Kidney (tissue), 14 donors: ENCODE data around the gene HAGH. TPM values are rescaled to one million over a fixed set of nuclear protein-coding genes. Genes with fewer than 3 reads are reported as not detected.

ENCODE experiments used
- DNase-seq, 5 donors: peaks; one replicate each; pipeline ENCODE4 v3.0.0-alpha.2; 2013 to 2020
- FAIRE-seq: peaks from 2 replicates; lab custom pipeline; 2012; peaks lifted over from hg19 to GRCh38; lab: Jason Lieb, UNC
- H3K27ac ChIP-seq, 2 donors: one replicate each; pipeline ENCODE4 v1.7.0; 2013; ENCODE audit warnings: low read depth in 2 of 2, low read length in 2 of 2, inconsistent platforms in 1 of 2
- H3K27me3 ChIP-seq: one replicate; pipeline ENCODE4 v1.7.1; 2013; ENCODE audit warnings: low read length, inconsistent platforms; ENCODE audit not compliant: control insufficient read depth, insufficient read depth
- H3K36me3 ChIP-seq, 3 donors: one replicate each; pipeline versions ENCODE4 v1.7.0 to v1.7.1; 2013; ENCODE audit warnings: low read length in 3 of 3, control low read depth in 1 of 3, inconsistent platforms in 1 of 3; ENCODE audit not compliant: insufficient read depth in 3 of 3, control insufficient read depth in 2 of 3
- H3K4me1 ChIP-seq, 3 donors: one replicate each; pipeline versions ENCODE4 v1.7.0 to v1.7.1; 2013; ENCODE audit warnings: low read length in 3 of 3, inconsistent platforms in 1 of 3, low read depth in 1 of 3; ENCODE audit not compliant: control insufficient read depth in 2 of 3, insufficient read depth in 2 of 3
- H3K4me3 ChIP-seq, 3 donors: one replicate each; pipeline versions ENCODE4 v1.7.0 to v1.8.1; 2013; ENCODE audit warnings: low read length in 3 of 3, control low read depth in 1 of 3, inconsistent platforms in 1 of 3
- H3K9ac ChIP-seq, 3 donors: one replicate each; pipeline versions ENCODE4 v1.7.0 to v1.7.1; 2013; ENCODE audit warnings: low read length in 3 of 3, control low read depth in 1 of 3, inconsistent platforms in 1 of 3
- H3K9me3 ChIP-seq, 3 donors: one replicate each; pipeline versions ENCODE4 v1.7.0 to v1.7.1; 2013; ENCODE audit warnings: low read length in 3 of 3, control low read depth in 1 of 3, inconsistent platforms in 1 of 3; ENCODE audit not compliant: control insufficient read depth in 2 of 3, insufficient read depth in 1 of 3
- CTCF ChIP-seq: IDR thresholded peaks from 3 replicates; pipeline ENCODE4 v1.5.1; 2012; ENCODE audit warnings: mild to moderate bottlenecking, moderate library complexity, borderline replicate concordance; ENCODE audit not compliant: insufficient read depth; ENCODE audit errors: extremely low read depth
- intact Hi-C: fragments of 100-400 bp; cut with DNase I; formaldehyde crosslinking; loops from one replicate; pipeline ENCODE4 v1.11.1; 2022
- polyA plus RNA-seq: library from polyadenylated mRNA; stranded (reverse); fragments of 350-450 nt; fragmentation: Illumina TruSeq; extraction: RNeasy Lipid Tissue Mini Kit (QIAGEN cat#74804); gene quantifications from one replicate; pipeline ENCODE4 v1.2.3, GENCODE V29; 2014; ENCODE audit warnings: low read depth, low replicate concordance; ENCODE audit not compliant: insufficient read depth
- total RNA-seq: library from RNA; stranded (reverse); fragmentation: NEBNext Ultra II Directional; extraction: Animal tissue kit (Norgen Biotek cat#: 25700); gene quantifications from one replicate; pipeline ENCODE4 v1.2.1, GENCODE V29; 2021
- donor health status: control.
- donor health status: control.
- donor health status: control.
- donor health status: control.
- donor health status: control.
- donor health status: DM: yes; HTN: yes; CAD: no.
- donor health status: Normal renal cell carcinoma (clear cell type).

The HAGH gene
- total and polyA plus RNA-seq, 2 donors from 2014 or later, result 48.1 to 258 TPM

- no peak overlapping the region for H3K9ac ChIP-seq
- H3K4me3 ChIP-seq, result no peak overlapping the region
- intact Hi-C loops, result no loop called here
- no peaks in the 10 kb centered on the region for H3K36me3 ChIP-seq
- no peaks in the 10 kb centered on the region for H3K9me3 ChIP-seq
- no peak for TF ChIP-seq CTCF
- no peaks in the 10 kb centered on the region for H3K27me3 ChIP-seq
- no peak overlapping the region for H3K27ac ChIP-seq
- no peak for FAIRE-seq
- no peaks in the 10 kb centered on the region for H3K4me1 ChIP-seq
- no peak for DNase-seq
These were observed 36.4 kb downstream of the HAGH start for GRCh38 chr16:1790261-1790610.

GRCh38 chr16:1789643-1790045, 37.0 kb downstream of the HAGH start:
- Histone ChIP-seq H3K27ac (no peak overlapping the region), H3K4me3 (no peak overlapping the region), H3K4me1 (no peaks in the 10 kb centered on the region), H3K36me3 (no peaks in the 10 kb centered on the region), H3K9me3 (no peaks in the 10 kb centered on the region), H3K9ac (no peak overlapping the region), H3K27me3 (no peaks in the 10 kb centered on the region)
- no peak for TF ChIP-seq CTCF
- intact Hi-C loops, result no loop called here
- no peak for FAIRE-seq
- DNase-seq, result peak in 2 of 5 donors; percentile 39 to 74

- no peaks in the 10 kb centered on the region for H3K36me3 ChIP-seq
- no peak overlapping the region for H3K4me3 ChIP-seq
- DNase-seq (peak in 1 of 5 donors; percentile 59), FAIRE-seq (no peak)
- H3K4me1 ChIP-seq, result peaks cover 0 to 4% (median 4%) of the 10 kb centered on the region in 3 donors
- intact Hi-C loops, result no loop called here
- H3K9ac ChIP-seq, result no peak overlapping the region
- no peak for TF ChIP-seq CTCF
- no peaks in the 10 kb centered on the region for H3K9me3 ChIP-seq
- no peak overlapping the region for H3K27ac ChIP-seq
- no peaks in the 10 kb centered on the region for H3K27me3 ChIP-seq
These were observed 37.9 kb downstream of the HAGH start for GRCh38 chr16:1788708-1789100.

GRCh38 chr16:1788095-1788707, 38.4 kb downstream of the HAGH start:
- Histone ChIP-seq H3K27ac (no peak overlapping the region), H3K4me1 (peaks cover 0 to 4% (median 4%) of the 10 kb centered on the region in 3 donors), H3K36me3 (no peaks in the 10 kb centered on the region), H3K27me3 (no peaks in the 10 kb centered on the region), H3K9me3 (no peaks in the 10 kb centered on the region), H3K9ac (no peak overlapping the region), H3K4me3 (no peak overlapping the region)
- FAIRE-seq (no peak), DNase-seq (peak in 2 of 5 donors; percentile 36 to 70)
- intact Hi-C loops, result no loop called here
- TF ChIP-seq CTCF, result no peak
